IPS DF 6.9 (cell line): Measurements from ENCODE around the gene TAF11L7.
"Not testable (repeated sequence)": the region's sequence is repeated elsewhere in the genome, so short reads cannot be mapped to it uniquely, and the experiment has no call there.

Experiments
- DNase-seq: peaks from one replicate; pipeline ENCODE4 v3.0.0-alpha.2; 2013; ENCODE audit warnings: low read depth, low spot score
- H3K27ac ChIP-seq: one replicate; pipeline ENCODE4 v1.5.1; 2013; ENCODE audit warnings: low read length, control low read depth
- H3K27me3 ChIP-seq: 2 replicates; pipeline ENCODE4 v1.6.1; 2013; ENCODE audit warnings: mild to moderate bottlenecking, low read length; ENCODE audit not compliant: control insufficient read depth, insufficient read depth
- H3K36me3 ChIP-seq: 2 replicates; pipeline ENCODE4 v1.6.1; 2013; ENCODE audit warnings: low read length; ENCODE audit not compliant: control insufficient read depth, insufficient read depth
- H3K4me1 ChIP-seq: 2 replicates; pipeline ENCODE4 v1.6.1; 2013; ENCODE audit warnings: low read length; ENCODE audit not compliant: control insufficient read depth, insufficient read depth
- H3K4me3 ChIP-seq: 2 replicates; pipeline ENCODE4 v1.5.1; 2013; ENCODE audit warnings: mild to moderate bottlenecking, low read length
- H3K9me3 ChIP-seq: 2 replicates; pipeline ENCODE4 v1.6.1; 2013; ENCODE audit warnings: low read length, inconsistent platforms; ENCODE audit not compliant: control insufficient read depth, insufficient read depth
- WGBS: extraction: QIAGEN DNeasy Blood & Tissue Kit; methylation state at CpG from one replicate; pipeline ENCODE4 v1.1.7; 2013; ENCODE audit warnings: mixed read lengths, missing lambda C conversion rate; ENCODE audit not compliant: insufficient read length, insufficient coverage; 5-methylcytosine and 5-hydroxymethylcytosine counted together

TAF11L7 gene

DNA sequence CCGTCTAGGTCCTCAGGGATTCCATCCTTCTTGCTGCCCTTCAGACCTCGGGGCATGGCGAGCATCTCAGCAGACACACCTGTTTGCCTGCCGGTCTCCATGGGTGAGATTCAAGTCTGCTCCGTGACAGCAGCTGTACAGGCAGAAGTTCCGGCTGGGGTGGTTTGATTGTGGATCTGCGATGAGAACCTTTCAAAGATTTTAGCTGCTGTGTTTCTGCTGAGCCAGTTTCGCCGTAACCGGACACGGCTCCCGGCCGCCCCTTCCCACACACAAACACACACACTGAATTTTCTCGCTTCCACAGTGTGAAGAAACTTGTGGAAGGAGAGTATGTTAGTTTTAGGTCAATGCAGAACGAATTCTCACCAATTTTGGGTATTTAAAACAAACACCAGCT is 12.2 kb upstream of the TAF11L7 start, which contains the start of gene TAF11L10:
TSS of gene TAF11L10 (minus strand) at position 101 of the 400 bp plus-strand sequence.
- H3K4me3 ChIP-seq, H3K27me3 ChIP-seq, DNase-seq, H3K9me3 ChIP-seq, H3K27ac ChIP-seq, H3K4me1 ChIP-seq, H3K36me3 ChIP-seq: not testable (repeated sequence)
- no CpG with 5 or more reads among the region's 15 CpGs for WGBS

DNA sequence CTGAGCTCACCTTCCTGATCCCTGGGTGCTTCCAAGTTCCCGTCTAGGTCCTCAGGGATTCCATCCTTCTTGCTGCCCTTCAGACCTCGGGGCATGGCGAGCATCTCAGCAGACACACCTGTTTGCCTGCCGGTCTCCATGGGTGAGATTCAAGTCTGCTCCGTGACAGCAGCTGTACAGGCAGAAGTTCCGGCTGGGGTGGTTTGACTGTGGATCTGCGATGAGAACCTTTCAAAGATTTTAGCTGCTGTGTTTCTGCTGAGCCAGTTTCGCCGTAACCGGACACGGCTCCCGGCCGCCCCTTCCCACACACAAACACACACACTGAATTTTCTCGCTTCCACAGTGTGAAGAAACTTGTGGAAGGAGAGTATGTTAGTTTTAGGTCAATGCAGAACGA is 8.7 kb upstream of the TAF11L7 start, which contains the start of gene TAF11L9:
TSS of gene TAF11L9 (minus strand) at position 140 of the 400 bp plus-strand sequence.
- WGBS, result no CpG with 5 or more reads among the region's 15 CpGs
- not testable (repeated sequence) for H3K36me3 ChIP-seq, H3K4me1 ChIP-seq, H3K4me3 ChIP-seq, DNase-seq, H3K27me3 ChIP-seq, H3K27ac ChIP-seq, H3K9me3 ChIP-seq

DNA sequence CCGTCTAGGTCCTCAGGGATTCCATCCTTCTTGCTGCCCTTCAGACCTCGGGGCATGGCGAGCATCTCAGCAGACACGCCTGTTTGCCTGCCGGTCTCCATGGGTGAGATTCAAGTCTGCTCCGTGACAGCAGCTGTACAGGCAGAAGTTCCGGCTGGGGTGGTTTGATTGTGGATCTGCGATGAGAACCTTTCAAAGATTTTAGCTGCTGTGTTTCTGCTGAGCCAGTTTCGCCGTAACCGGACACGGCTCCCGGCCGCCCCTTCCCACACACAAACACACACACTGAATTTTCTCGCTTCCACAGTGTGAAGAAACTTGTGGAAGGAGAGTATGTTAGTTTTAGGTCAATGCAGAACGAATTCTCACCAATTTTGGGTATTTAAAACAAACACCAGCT is 5.3 kb upstream of the TAF11L7 start, which contains the start of gene TAF11L8:
TSS of gene TAF11L8 (minus strand) at position 101 of the 400 bp plus-strand sequence.
- not testable (repeated sequence) for H3K9me3 ChIP-seq, H3K4me3 ChIP-seq, H3K36me3 ChIP-seq, DNase-seq, H3K27me3 ChIP-seq, H3K27ac ChIP-seq, H3K4me1 ChIP-seq
- no CpG with 5 or more reads among the region's 16 CpGs for WGBS
